Measurements from ENCODE around the gene ST3GAL5. TPM values are rescaled to one million over a fixed set of nuclear protein-coding genes. Genes with fewer than 3 reads are reported as not detected.

ST3GAL5 gene
- total RNA-seq, 2 experiments from 2014 or later: 7.4 to 11.3 TPM

DNA sequence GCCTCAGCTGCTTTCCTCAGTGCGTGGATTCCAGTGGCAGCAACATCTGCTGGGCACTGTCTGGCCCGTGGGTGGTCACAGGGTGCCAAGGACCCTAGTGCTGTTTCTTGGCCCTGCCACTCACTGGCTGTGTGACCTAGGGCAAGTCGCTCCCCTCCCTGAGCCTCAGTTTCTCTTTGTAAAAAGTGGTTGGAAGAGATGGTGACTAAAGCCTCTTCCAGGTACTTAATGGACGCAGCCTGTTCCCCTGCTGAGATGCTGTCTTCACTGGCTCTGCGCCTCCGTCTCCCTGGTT is 92.8 kb downstream of the ST3GAL5 start:
- no peak for DNase-seq (ENCODE audit: low spot score)
- H3K4me2 ChIP-seq (ENCODE audit: low read length): no peak overlapping the region
- POLR2A ChIA-PET: no interaction called here
- no peak overlapping the region for H3K27ac ChIP-seq (ENCODE audit: low read depth, low read length, poor library complexity, severe bottlenecking)
- CTCF ChIA-PET (ENCODE audit: unreplicated experiment): no interaction called here
- H3K4me1 ChIP-seq (ENCODE audit: insufficient read depth, low read length, poor library complexity, severe bottlenecking): no peaks in the 10 kb centered on the region
- H3K79me2 ChIP-seq (ENCODE audit: insufficient read depth, low read depth, low read length): no peaks in the 10 kb centered on the region
- no peaks in the 10 kb centered on the region for H3K9me2 ChIP-seq (ENCODE audit: insufficient read depth, low read length)
- no peaks in the 10 kb centered on the region for H3K9me3 ChIP-seq (ENCODE audit: low read length)
- H4K20me1 ChIP-seq (ENCODE audit: insufficient read depth, low read length): no peaks in the 10 kb centered on the region
- no TSS peak for BruUV-seq (replicated peaks)
- H3K4me3 ChIP-seq (ENCODE audit: low read depth, low read length, poor library complexity, severe bottlenecking): no peak overlapping the region
- intact Hi-C loops (cut with micrococcal nuclease; ENCODE audit: unreplicated experiment): no loop called here
- no peak for TF ChIP-seq EZH2phosphoT487 (IDR thresholded peaks at IDR 0.05; ENCODE audit: borderline replicate concordance, low read depth, low read length)
- TF ChIP-seq, protein P1, sequence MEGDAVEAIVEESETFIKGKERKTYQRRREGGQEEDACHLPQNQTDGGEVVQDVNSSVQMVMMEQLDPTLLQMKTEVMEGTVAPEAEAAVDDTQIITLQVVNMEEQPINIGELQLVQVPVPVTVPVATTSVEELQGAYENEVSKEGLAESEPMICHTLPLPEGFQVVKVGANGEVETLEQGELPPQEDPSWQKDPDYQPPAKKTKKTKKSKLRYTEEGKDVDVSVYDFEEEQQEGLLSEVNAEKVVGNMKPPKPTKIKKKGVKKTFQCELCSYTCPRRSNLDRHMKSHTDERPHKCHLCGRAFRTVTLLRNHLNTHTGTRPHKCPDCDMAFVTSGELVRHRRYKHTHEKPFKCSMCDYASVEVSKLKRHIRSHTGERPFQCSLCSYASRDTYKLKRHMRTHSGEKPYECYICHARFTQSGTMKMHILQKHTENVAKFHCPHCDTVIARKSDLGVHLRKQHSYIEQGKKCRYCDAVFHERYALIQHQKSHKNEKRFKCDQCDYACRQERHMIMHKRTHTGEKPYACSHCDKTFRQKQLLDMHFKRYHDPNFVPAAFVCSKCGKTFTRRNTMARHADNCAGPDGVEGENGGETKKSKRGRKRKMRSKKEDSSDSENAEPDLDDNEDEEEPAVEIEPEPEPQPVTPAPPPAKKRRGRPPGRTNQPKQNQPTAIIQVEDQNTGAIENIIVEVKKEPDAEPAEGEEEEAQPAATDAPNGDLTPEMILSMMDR (conservative IDR thresholded peaks at IDR 0.05; ENCODE audit: low read length): no peak
- H2AFZ ChIP-seq (ENCODE audit: low read length): no peak overlapping the region
- no peaks in the 10 kb centered on the region for H3K36me3 ChIP-seq (ENCODE audit: insufficient read depth, low read length)

- Histone ChIP-seq H3K4me2 (ENCODE audit: low read length) (no peak overlapping the region), H3K79me2 (ENCODE audit: insufficient read depth, low read depth, low read length) (no peaks in the 10 kb centered on the region), H3K4me1 (ENCODE audit: insufficient read depth, low read length, poor library complexity, severe bottlenecking) (no peaks in the 10 kb centered on the region), H3K27ac (ENCODE audit: low read depth, low read length, poor library complexity, severe bottlenecking) (no peak overlapping the region), H3K4me3 (ENCODE audit: low read depth, low read length, poor library complexity, severe bottlenecking) (no peak overlapping the region), H3K9me3 (ENCODE audit: low read length) (no peaks in the 10 kb centered on the region), H4K20me1 (ENCODE audit: insufficient read depth, low read length) (no peaks in the 10 kb centered on the region), H3K36me3 (ENCODE audit: insufficient read depth, low read length) (no peaks in the 10 kb centered on the region), H2AFZ (ENCODE audit: low read length) (no peak overlapping the region), H3K9me2 (ENCODE audit: insufficient read depth, low read length) (no peaks in the 10 kb centered on the region)
- DNase-seq (ENCODE audit: low spot score): no peak
- TF ChIP-seq EZH2phosphoT487 (IDR thresholded peaks at IDR 0.05; ENCODE audit: borderline replicate concordance, low read depth, low read length): no peak
- TF ChIP-seq, protein P1 (conservative IDR thresholded peaks at IDR 0.05; ENCODE audit: low read length): no peak
- intact Hi-C loops (cut with micrococcal nuclease; ENCODE audit: unreplicated experiment): no loop called here
- ChIA-PET CTCF (ENCODE audit: unreplicated experiment) (no interaction called here), POLR2A (interaction anchor here (0.5 to 0.6 kb wide), 2 partner anchors 80 to 446 kb away, joined by 3 read pairs; no protein-coding TSS in a partner anchor)
- no TSS peak for BruUV-seq (replicated peaks)
These were observed 93.3 kb downstream of the ST3GAL5 start for GRCh38 chr2:85795331-85796045.

DNA sequence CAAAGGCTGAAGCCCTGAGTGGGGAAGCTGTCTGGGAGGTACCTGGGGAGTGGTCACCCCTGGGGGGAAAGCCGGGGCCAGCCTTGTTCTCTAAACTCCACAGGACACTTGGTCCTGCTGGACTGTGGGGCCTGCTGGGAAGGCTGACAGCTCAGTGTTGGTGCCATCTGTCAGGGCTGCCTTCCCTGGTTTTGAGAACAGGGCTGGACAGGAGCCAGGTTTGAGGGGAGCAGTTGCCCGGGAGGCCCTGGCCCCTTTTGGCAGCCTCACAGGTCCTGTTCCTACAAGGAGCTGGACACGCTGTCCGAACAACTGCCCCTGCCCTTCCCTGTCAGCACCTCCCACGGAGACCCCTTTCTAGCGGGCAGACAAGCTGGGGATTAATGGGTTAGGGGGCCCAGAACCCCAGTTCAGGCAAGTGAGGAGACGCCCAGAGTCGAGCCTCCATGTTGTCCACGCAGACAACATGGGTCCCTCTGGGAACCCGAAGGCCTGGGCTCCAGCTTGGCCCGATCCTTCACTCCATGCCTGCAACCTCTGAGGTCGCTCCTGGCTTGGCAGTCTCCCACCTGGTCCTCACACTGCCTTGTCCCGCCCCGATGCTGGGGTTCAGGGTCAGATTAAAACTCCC is 94.2 kb downstream of the ST3GAL5 start:
- Histone ChIP-seq H3K27ac (ENCODE audit: low read depth, low read length, poor library complexity, severe bottlenecking) (no peak overlapping the region), H3K4me1 (ENCODE audit: insufficient read depth, low read length, poor library complexity, severe bottlenecking) (no peaks in the 10 kb centered on the region), H3K9me3 (ENCODE audit: low read length) (no peaks in the 10 kb centered on the region), H3K9me2 (ENCODE audit: insufficient read depth, low read length) (no peaks in the 10 kb centered on the region), H3K4me3 (ENCODE audit: low read depth, low read length, poor library complexity, severe bottlenecking) (no peak overlapping the region), H3K36me3 (ENCODE audit: insufficient read depth, low read length) (no peaks in the 10 kb centered on the region), H2AFZ (ENCODE audit: low read length) (no peak overlapping the region), H3K79me2 (ENCODE audit: insufficient read depth, low read depth, low read length) (no peaks in the 10 kb centered on the region), H3K4me2 (ENCODE audit: low read length) (no peak overlapping the region), H4K20me1 (ENCODE audit: insufficient read depth, low read length) (no peaks in the 10 kb centered on the region)
- ChIA-PET CTCF (ENCODE audit: unreplicated experiment) (no interaction called here), POLR2A (interaction anchor here (0.5 to 0.6 kb wide), 2 partner anchors 81 to 447 kb away, joined by 3 read pairs; no protein-coding TSS in a partner anchor)
- TF ChIP-seq, protein P1 (conservative IDR thresholded peaks at IDR 0.05; ENCODE audit: low read length): no peak
- no peak for TF ChIP-seq EZH2phosphoT487 (IDR thresholded peaks at IDR 0.05; ENCODE audit: borderline replicate concordance, low read depth, low read length)
- no peak for DNase-seq (ENCODE audit: low spot score)
- BruUV-seq (replicated peaks): no TSS peak
- intact Hi-C loops (cut with micrococcal nuclease; ENCODE audit: unreplicated experiment): no loop called here

Data from OCI-LY7 (cell line).